Astrocyte (in vitro differentiated cells and primary cell): ENCODE data around the gene MBD5.

Experiments
- EZH2 ChIP-seq: IDR thresholded peaks from 2 replicates; pipeline ENCODE4 v1.6.1; 2012; ENCODE audit warnings: mild to moderate bottlenecking, low read length, inconsistent platforms; ENCODE audit not compliant: insufficient read depth
- TF ChIP-seq, protein P1 (sequence below): IDR thresholded peaks from 2 replicates; pipeline ENCODE4 v1.5.1; 2011; ENCODE audit warnings: low read depth, mild to moderate bottlenecking, inconsistent platforms, low read length, moderate library complexity; ENCODE audit not compliant: insufficient read depth

GRCh38 chr2:148553332-148553887 is 532.5 kb downstream of the MBD5 start:
- TF ChIP-seq, protein P1, sequence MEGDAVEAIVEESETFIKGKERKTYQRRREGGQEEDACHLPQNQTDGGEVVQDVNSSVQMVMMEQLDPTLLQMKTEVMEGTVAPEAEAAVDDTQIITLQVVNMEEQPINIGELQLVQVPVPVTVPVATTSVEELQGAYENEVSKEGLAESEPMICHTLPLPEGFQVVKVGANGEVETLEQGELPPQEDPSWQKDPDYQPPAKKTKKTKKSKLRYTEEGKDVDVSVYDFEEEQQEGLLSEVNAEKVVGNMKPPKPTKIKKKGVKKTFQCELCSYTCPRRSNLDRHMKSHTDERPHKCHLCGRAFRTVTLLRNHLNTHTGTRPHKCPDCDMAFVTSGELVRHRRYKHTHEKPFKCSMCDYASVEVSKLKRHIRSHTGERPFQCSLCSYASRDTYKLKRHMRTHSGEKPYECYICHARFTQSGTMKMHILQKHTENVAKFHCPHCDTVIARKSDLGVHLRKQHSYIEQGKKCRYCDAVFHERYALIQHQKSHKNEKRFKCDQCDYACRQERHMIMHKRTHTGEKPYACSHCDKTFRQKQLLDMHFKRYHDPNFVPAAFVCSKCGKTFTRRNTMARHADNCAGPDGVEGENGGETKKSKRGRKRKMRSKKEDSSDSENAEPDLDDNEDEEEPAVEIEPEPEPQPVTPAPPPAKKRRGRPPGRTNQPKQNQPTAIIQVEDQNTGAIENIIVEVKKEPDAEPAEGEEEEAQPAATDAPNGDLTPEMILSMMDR, result no peak
- no peak for TF ChIP-seq EZH2
